ENCODE results near the gene ARHGAP30. TPM values are rescaled to one million over a fixed set of nuclear protein-coding genes. Genes with fewer than 3 reads are reported as not detected.

Gene ARHGAP30
- total and polyA plus RNA-seq, 2 donors (not counting 1 experiment from before 2014, with no cell fraction given) = not detected

DNA sequence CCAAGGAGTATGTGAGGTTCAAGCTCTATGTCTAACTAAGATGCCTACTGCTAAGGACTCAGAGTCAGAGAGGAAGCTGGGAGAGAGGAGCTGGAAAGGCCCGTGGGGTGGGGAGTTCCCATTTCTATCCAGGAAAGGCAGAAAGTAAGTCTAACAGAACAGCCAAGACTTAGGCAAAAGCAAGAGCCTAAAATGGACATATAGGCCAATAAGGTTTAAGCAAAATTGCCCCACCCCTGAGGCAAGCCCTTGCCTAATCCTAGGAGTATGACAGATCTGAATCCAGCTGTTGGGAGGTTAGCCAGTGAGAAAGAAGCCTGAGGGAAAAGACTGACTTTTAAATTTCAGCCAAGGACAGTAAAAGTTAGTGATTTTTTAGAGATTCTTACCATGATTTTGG, 26.8 kb upstream of the ARHGAP30 start:
- Histone ChIP-seq H3K27ac (ENCODE audit: insufficient read depth, low read length) (no peak overlapping the region), H3K79me2 (ENCODE audit: control insufficient read depth, insufficient read depth, low read length) (no peaks in the 10 kb centered on the region), H3K4me3 (replicated peaks in 1 of 4; ENCODE audit: control extremely low read depth in 1 of 4, insufficient read depth in 1 of 4, low read depth in 3 of 4, low read length in 4 of 4) (no peak overlapping the region), H3K4me1 (ENCODE audit: control insufficient read depth, extremely low read depth, insufficient read depth, low read length) (peaks cover 11% of the 10 kb centered on the region), H3K27me3 (ENCODE audit: control insufficient read depth, insufficient read depth, low read length) (no peaks in the 10 kb centered on the region), H3K9ac (ENCODE audit: insufficient read depth, low read length) (no peak overlapping the region), H2AFZ (ENCODE audit: low read length) (no peak overlapping the region), H4K20me1 (ENCODE audit: control insufficient read depth, extremely low read depth, insufficient read depth, low read length) (no peaks in the 10 kb centered on the region), H3K9me3 (ENCODE audit: control insufficient read depth, insufficient read depth, low read depth, low read length) (no peaks in the 10 kb centered on the region), H3K4me2 (ENCODE audit: extremely low read depth, insufficient read depth, low read length) (no peak overlapping the region), H3K36me3 (ENCODE audit: control insufficient read depth, insufficient read depth, low read length) (no peaks in the 10 kb centered on the region)
- TF ChIP-seq, protein P1, sequence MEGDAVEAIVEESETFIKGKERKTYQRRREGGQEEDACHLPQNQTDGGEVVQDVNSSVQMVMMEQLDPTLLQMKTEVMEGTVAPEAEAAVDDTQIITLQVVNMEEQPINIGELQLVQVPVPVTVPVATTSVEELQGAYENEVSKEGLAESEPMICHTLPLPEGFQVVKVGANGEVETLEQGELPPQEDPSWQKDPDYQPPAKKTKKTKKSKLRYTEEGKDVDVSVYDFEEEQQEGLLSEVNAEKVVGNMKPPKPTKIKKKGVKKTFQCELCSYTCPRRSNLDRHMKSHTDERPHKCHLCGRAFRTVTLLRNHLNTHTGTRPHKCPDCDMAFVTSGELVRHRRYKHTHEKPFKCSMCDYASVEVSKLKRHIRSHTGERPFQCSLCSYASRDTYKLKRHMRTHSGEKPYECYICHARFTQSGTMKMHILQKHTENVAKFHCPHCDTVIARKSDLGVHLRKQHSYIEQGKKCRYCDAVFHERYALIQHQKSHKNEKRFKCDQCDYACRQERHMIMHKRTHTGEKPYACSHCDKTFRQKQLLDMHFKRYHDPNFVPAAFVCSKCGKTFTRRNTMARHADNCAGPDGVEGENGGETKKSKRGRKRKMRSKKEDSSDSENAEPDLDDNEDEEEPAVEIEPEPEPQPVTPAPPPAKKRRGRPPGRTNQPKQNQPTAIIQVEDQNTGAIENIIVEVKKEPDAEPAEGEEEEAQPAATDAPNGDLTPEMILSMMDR (conservative IDR thresholded peaks at IDR 0.05 in 1 of 2, IDR thresholded peaks at IDR 0.05 in 1 of 2; ENCODE audit: low read depth in 1 of 2, low read length in 2 of 2) = no peak
- TF ChIP-seq EZH2 (IDR thresholded peaks at IDR 0.05; ENCODE audit: low read length, missing control alignments) = no peak
- DNase-seq (ENCODE audit: low read depth in 2 of 2) = peak in 1 of 2 donors; percentile 91

DNA sequence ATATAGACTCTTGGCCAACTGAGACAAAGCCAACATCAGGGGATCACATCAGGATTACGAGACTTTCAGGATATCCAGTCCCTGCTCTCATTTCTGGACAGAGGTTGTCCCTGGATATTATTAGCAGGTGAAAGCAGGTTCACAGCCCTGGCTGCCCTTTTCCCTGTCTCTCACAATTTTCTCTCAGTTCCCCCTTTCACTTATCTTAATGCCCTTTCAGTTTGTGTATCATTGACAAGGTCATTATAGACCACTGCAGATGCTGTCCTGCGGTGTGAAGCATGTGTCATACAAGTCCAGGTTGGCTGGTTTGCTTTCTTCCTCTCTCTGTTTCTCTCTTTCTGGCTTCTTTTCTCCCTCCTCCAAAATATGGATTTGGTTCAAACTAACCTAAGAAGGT, 26.3 kb upstream of the ARHGAP30 start:
- H3K9ac ChIP-seq (ENCODE audit: insufficient read depth, low read length) = no peak overlapping the region
- H3K27ac ChIP-seq (ENCODE audit: insufficient read depth, low read length) = no peak overlapping the region
- no peak overlapping the region for H3K4me3 ChIP-seq (replicated peaks in 1 of 4; ENCODE audit: control extremely low read depth in 1 of 4, insufficient read depth in 1 of 4, low read depth in 3 of 4, low read length in 4 of 4)
- peaks cover 11% of the 10 kb centered on the region for H3K4me1 ChIP-seq (ENCODE audit: control insufficient read depth, extremely low read depth, insufficient read depth, low read length)
- no peak overlapping the region for H2AFZ ChIP-seq (ENCODE audit: low read length)
- no peaks in the 10 kb centered on the region for H3K9me3 ChIP-seq (ENCODE audit: control insufficient read depth, insufficient read depth, low read depth, low read length)
- H3K79me2 ChIP-seq (ENCODE audit: control insufficient read depth, insufficient read depth, low read length) = no peaks in the 10 kb centered on the region
- no peak for TF ChIP-seq EZH2 (IDR thresholded peaks at IDR 0.05; ENCODE audit: low read length, missing control alignments)
- TF ChIP-seq, protein P1 (conservative IDR thresholded peaks at IDR 0.05 in 1 of 2, IDR thresholded peaks at IDR 0.05 in 1 of 2; ENCODE audit: low read depth in 1 of 2, low read length in 2 of 2) = no peak
- no peak overlapping the region for H3K4me2 ChIP-seq (ENCODE audit: extremely low read depth, insufficient read depth, low read length)
- DNase-seq (ENCODE audit: low read depth in 2 of 2) = no peak
- H3K27me3 ChIP-seq (ENCODE audit: control insufficient read depth, insufficient read depth, low read length) = no peaks in the 10 kb centered on the region
- no peaks in the 10 kb centered on the region for H3K36me3 ChIP-seq (ENCODE audit: control insufficient read depth, insufficient read depth, low read length)
- H4K20me1 ChIP-seq (ENCODE audit: control insufficient read depth, extremely low read depth, insufficient read depth, low read length) = no peaks in the 10 kb centered on the region

DNA sequence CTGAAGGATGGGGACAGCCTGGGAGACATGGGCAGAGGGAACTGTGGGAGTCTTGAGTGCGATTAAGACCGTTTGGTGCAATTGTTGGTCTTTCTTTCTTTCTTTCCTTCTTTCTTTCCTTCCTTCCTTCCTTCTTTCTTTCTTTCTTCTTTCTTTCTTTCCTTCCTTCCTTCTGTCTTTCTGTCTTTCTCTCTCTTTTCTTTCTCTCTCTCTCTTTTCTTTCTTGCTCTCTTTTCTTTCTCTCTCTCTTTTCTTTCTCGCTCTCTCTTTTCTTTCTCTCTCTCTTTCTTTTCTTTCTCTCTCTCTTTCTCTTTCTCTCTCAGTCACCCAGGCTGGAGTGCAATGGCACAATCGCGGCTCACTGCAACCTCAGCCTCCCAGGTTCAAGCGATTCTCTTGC, 25.5 kb upstream of the ARHGAP30 start:
- Histone ChIP-seq H4K20me1 (ENCODE audit: control insufficient read depth, extremely low read depth, insufficient read depth, low read length) (no peaks in the 10 kb centered on the region), H3K9me3 (ENCODE audit: control insufficient read depth, insufficient read depth, low read depth, low read length) (no peaks in the 10 kb centered on the region), H3K4me3 (replicated peaks in 1 of 4; ENCODE audit: control extremely low read depth in 1 of 4, insufficient read depth in 1 of 4, low read depth in 3 of 4, low read length in 4 of 4) (no peak overlapping the region), H3K27ac (ENCODE audit: insufficient read depth, low read length) (no peak overlapping the region), H3K27me3 (ENCODE audit: control insufficient read depth, insufficient read depth, low read length) (no peaks in the 10 kb centered on the region), H3K36me3 (ENCODE audit: control insufficient read depth, insufficient read depth, low read length) (no peaks in the 10 kb centered on the region), H2AFZ (ENCODE audit: low read length) (no peak overlapping the region), H3K9ac (ENCODE audit: insufficient read depth, low read length) (no peak overlapping the region), H3K79me2 (ENCODE audit: control insufficient read depth, insufficient read depth, low read length) (no peaks in the 10 kb centered on the region), H3K4me2 (ENCODE audit: extremely low read depth, insufficient read depth, low read length) (no peak overlapping the region), H3K4me1 (ENCODE audit: control insufficient read depth, extremely low read depth, insufficient read depth, low read length) (peaks cover 11% of the 10 kb centered on the region)
- TF ChIP-seq, protein P1 (conservative IDR thresholded peaks at IDR 0.05 in 1 of 2, IDR thresholded peaks at IDR 0.05 in 1 of 2; ENCODE audit: low read depth in 1 of 2, low read length in 2 of 2) = no peak
- TF ChIP-seq EZH2 (IDR thresholded peaks at IDR 0.05; ENCODE audit: low read length, missing control alignments) = no peak
- DNase-seq (ENCODE audit: low read depth in 2 of 2) = no peak

Data from fibroblast of lung (primary cell).